Esophagus squamous epithelium (tissue), 4 donors: Measurements from ENCODE around the gene C1orf185.

Experiments used
- CTCF ChIP-seq, 6 experiments: fragments of 450-650 bp in 4 of 6; fragments of 200-600 bp in 2 of 6; sonication (generic) in 2 of 6; IDR thresholded peaks; one replicate each; pipeline ENCODE4 v1.5.1; 2016 to 2019; ENCODE audit warnings: antibody characterized with exemption in 6 of 6, mild to moderate bottlenecking in 4 of 6, moderate library complexity in 4 of 6
- POLR2A ChIP-seq, 4 donors: fragments of 450-650 bp; IDR thresholded peaks; one replicate each; pipeline ENCODE4 v1.6.1; 2017; ENCODE audit warnings: antibody characterized with exemption in 4 of 4, mild to moderate bottlenecking in 4 of 4, moderate library complexity in 3 of 4

DNA sequence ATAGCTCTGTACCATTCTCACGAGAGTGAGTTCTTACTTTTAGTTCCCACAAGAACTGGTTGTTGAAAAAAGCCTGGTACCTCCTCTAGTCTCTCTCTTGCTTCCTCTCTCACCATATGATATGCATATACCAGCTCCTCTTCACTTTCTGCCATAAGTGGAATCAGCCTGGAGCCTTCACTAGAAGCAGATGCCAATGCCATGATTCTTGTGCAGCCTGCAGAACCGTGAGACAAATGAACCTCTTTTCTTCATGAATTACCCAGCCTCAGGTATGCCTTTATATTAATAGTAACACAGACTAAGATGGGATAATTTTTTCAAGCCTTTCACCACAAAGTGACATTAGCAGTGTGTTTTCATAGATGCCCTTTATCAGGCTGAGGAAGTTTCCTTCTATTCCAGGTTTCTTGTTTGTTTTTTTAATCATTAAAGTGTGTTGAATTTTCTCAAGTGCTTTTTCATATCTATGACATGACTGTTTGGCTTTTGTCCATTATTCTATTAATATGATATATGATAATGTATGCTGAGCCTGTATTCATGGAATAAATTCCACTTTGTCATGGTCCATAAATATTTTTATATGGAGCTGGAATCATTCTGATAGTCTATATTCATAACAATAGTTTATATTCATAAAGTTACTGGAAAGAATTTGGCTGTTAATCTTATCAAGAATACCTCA, 40.7 kb upstream of the C1orf185 start:
- no peak for TF ChIP-seq POLR2A (IDR thresholded peaks at IDR 0.05)
- no peak for TF ChIP-seq CTCF (IDR thresholded peaks at IDR 0.05)
